GM19395 (cell line): ENCODE results near the gene ZNF335.

Experiments used
- ATAC-seq: cut with Tn5 transposase; IDR thresholded peaks from one replicate; pipeline ENCODE4 v1.9.1; 2021; ENCODE audit warnings: mild to moderate bottlenecking, moderate library complexity; ENCODE audit not compliant: unreplicated experiment

The ZNF335 gene

GRCh38 chr20:45974896-45975565 is 3.0 kb upstream of the ZNF335 start:
- ATAC-seq, result no peak

GRCh38 chr20:45972500-45973183 is 639 bp upstream of the ZNF335 start:
- ATAC-seq, result no peak

- ATAC-seq, result peak; percentile 35
These were observed 653 bp downstream of the ZNF335 start for GRCh38 chr20:45971425-45971674.

- peak; percentile 9 for ATAC-seq
These were observed 1.2 kb downstream of the ZNF335 start for GRCh38 chr20:45970646-45971424.

GRCh38 chr20:45969712-45970634 is 2.0 kb downstream of the ZNF335 start:
- no peak for ATAC-seq

GRCh38 chr20:45968801-45969711 is 2.9 kb downstream of the ZNF335 start:
- no peak for ATAC-seq

- ATAC-seq, result no peak
These were observed 3.8 kb downstream of the ZNF335 start for GRCh38 chr20:45968081-45968671.

- ATAC-seq, result no peak
These were observed 4.4 kb downstream of the ZNF335 start for GRCh38 chr20:45967551-45968080.

GRCh38 chr20:45965169-45966002 is 6.6 kb downstream of the ZNF335 start:
- no peak for ATAC-seq

GRCh38 chr20:45964006-45964400 is 8.0 kb downstream of the ZNF335 start:
- no peak for ATAC-seq

- no peak for ATAC-seq
These were observed 8.7 kb downstream of the ZNF335 start for GRCh38 chr20:45963059-45964005.

- ATAC-seq, result no peak
These were observed 9.8 kb downstream of the ZNF335 start for GRCh38 chr20:45962031-45962755.

GRCh38 chr20:45959956-45960630 is 11.9 kb downstream of the ZNF335 start:
- ATAC-seq, result no peak

GRCh38 chr20:45959126-45959525 is 12.9 kb downstream of the ZNF335 start:
- no peak for ATAC-seq

GRCh38 chr20:45958593-45958992 is 13.4 kb downstream of the ZNF335 start:
- ATAC-seq, result no peak
